NCI-H2171 treated with DMSO at 0.1 percent for 48 hours (cell line): ENCODE measurements around the gene RBM5.
A peak's percentile ranks its signal among the peaks of the same experiment; 100 is the strongest.

ENCODE experiments used
- DNase-seq: peaks from one replicate; lab custom pipeline; 2025; lab: John Stamatoyannopoulos, UW

Gene RBM5

DNA sequence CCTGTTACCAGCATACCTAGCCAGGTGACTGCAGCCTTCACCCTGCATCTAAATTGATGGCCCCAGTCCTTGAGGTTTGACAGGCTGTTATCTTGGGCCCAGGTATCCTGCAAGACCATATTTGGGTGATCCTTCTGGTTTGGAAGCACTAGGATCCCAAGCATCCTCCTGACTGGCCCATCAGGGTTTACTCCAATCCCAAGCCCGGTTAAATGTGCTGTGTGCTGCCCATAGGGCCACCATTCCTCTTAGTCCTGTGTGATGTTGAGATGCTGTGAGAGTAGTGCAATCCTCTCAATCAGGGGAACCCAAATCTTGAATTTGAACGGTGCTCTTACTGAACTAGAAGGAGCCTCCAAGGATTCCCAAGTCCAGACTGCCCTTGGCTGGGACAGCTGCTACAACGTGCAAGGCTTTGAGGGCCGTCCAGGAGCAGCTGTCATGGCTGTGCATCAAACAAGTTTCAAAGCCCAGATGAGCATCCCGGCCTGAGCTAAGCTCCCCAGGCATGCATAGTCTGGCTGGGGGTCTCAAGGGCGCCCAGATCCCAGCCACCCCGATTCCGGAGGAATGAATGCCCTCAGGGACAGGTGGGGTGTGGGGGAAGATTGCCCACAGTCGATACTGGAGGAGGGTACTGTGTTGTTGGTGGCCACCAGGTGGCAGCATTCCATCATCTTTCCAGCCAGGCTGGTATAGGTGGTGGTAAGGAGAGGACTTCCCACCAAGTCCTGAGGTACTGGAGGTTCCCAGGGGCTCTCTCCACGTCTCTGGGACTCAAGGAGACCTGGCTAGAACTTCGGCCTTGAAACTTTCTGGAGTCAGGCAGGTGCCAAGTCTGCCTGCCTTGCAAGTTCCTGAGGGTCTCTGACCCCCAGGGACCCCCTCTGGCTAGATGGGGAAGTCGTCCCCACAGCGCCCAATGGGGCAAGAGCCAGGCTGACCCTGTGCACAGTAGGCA is 32.6 kb downstream of the RBM5 start:
- peak; percentile 60 for DNase-seq

DNA sequence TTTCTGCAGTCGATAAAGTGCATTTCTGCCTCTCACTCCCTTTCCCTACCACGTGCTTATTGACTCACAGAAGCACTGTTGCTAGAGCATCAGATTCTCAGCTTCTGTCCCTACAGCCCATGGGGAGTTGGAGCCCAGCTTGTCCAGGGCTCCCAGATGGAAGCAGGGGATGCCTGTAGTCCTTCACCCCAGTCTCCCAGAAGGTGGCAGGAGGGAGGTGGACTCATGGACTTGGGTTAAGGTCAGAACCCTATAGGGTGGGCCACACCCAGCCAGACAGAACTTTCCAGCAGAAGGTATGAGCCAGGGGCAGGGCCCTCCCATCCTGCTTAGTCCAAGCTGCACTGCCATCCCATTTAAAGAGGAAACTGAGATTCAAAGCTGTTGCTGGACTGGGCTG is 33.4 kb downstream of the RBM5 start:
- DNase-seq = no peak

DNA sequence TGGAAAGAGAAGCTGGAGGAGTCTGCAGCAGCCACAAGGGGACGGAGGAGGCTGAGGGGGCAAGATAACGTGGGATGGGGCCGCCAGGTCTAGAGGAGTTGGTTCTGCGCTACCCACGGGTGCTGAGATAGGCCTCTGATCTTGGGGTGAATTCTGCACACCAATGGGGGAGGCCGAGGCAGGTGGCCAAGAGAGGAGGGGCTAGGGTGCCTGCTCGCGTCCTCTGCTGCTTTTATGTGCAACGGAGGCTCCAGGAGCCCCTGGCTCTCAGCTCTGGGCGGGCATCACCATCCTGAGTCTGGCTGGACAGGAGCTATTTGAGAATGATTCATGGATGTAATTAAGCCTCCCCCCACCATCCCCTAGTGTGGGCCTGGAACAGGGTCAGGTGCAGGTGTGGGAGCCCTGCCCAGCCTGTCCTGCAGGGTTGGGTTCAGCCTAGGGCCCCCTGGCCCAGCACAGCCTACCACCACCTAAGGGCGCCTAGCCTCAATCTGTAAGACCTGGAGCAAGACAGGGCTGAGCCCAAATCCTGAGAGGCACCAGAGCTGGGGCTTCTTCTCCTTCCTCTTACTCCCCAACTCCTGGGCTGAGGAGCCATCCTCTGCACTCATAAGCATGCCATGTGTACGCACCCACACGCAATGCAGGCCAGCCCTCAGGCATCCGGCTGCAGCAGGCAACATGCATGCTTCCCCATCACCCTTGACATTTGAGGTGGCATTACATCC is 34.1 kb downstream of the RBM5 start:
- DNase-seq = no peak

DNA sequence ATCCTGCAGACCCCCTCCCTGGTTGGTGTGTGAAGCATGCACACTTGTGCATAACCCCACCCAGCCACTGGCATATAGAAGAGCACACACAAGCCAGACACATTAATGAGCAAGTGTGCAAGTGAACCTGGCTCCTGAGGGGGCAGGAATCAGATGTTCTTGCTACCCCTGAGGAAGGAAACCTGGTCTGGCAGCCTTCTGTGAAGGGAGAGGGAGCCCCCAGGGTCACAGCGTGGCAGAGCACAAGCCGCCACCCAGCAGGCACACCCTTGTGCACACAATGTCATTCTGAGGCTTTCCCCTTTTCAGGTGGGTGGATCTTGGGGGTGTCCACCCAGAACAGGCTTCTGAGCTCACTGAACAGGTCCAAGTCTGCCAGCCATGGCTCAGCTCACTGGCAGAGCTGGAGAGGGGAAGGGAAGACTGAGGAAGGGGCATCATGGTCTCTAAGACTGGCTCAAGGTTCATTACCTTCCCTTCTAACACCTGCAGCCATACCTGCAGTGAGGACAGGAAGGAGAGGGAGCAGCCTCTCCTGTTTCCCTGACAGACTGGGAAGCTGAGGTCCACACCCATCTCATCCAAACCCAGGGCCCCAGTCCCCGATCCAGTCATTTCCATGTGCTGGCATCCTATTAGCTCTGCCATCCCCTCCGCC is 34.8 kb downstream of the RBM5 start:
- DNase-seq = no peak

DNA sequence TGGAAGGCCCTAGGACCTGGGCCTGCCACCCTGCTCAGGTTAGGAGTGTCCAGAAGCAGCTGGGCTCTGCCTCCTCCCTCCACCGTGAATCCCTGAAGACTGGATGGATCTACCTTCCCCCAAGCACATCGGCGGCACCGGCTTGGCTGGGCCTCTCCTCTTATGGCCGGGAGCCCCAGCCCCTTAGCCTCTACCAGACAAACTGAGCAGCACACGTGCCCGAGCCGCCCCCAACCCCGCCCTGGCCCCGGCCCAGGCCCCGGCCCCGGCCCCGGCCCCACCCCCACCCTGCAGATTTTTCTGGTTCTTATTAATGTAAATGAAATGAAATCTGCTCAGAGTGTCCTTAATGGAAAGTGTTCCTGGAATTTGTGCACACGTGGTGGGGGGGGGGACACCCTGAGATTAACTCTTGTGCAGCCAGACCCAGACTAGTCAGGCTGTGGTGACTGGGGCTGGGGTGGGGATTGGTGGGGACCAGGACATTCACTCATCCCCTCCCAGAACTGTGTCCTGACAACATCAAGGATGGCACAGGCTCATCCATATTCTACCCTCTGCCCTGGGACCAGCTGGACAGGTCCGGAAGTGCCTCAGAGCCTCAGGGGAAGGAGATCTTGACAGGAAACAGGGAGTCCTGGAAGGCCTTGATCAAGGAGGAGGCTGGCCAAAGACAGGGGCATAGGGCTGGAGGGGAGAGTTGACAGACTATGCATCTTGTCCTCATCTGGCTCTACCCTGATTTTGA is 35.5 kb downstream of the RBM5 start:
- DNase-seq = no peak

DNA sequence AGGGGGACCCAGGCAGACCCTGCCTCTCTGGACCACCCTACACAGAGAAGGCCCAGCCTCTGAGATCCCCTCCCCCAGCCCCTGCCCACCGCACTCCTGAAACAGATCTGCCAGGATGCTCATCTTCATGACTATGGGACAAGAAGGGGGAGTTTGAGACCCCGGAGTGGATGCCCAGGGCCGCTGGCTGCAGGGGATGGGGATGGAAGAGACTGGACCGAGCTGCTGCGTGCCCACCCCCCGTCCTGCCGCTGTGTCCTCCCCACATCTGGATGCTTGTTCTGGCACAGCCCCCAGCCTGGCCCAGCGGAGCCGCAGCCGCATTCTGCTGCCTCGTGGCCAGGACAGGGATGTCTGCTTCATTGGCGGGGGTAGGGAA is 36.1 kb downstream of the RBM5 start:
- peak; percentile 49 for DNase-seq

DNA sequence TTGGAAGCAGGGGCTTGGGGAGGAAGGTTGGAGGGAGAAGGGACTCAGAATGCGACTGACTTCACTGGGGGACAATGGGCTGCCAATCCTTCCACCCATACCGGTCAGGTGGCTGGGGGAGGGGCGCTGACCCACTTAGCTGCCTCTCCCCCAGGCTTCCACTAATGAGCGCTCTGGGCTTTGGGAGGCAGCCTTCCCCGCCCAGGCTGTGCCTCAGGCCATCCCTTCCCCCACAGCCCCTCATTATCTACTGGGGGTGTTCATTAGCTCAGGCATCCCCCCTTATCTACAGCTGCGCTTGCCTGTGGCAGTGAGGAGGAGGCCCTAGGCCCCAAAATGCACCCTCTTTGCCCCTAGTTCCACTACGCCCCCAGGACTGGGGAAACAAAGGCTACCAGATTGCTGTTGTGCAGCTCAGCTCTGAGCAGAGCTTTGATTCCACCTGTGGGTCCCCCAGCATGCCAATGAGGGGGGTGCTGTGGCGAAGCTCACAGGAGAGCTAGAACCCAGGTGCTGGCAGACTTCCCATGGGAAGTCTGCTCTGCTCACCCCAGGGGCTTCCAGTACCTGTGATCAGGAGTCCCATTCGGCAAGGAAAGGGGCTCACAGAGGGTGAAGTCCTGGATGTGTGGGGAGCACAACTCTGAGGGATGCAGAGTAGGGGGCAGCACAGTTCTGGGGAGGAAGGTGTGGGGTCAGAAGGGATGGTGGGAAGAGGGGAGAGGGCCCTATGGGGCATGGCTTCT is 37.0 kb downstream of the RBM5 start:
- DNase-seq = peak; percentile 46

DNA sequence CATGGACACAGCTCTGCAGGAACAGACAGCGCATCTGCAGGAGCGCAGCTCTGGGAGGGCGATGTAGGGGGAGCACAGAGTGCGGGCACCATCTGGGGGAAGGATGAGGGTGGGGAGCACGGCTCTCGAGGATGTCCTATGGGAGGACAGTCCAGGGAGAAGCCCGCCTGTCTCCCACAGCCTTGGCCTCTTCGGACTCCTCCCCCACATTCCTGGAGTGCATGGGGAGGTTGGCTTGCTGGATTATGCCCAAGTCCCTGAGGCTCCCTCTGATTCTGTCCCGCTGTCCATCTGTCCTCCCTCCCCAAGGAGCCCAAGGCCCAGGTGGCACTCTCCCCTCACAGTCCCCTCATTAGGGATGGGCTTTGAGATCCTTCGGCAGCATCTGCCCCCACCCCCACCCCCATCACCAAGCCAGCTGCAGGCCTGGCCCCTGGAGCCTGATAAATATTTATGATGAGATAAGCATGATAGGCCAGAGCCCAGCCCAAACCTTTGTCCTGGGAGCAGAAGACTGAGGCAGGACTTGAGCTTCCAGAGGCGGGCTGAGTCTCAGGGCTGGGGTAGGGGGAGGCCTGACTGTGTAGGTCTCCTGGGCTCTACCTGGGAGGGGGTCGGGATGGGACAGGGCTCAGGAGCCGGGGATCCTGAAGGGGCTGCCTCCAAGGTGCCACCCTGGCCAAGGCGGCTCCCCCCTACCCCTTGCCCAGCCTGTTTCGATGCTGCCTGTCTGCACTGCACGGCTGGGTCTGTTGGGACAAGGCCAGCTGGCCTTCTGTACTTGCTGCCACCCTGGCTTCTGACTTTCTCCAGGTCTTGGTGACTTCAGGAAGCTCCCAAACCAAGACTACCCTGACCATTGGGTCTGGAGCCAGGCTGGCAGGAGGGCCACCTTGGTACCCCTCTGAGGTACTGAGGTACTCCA is 37.8 kb downstream of the RBM5 start:
- DNase-seq = peak; percentile 19

DNA sequence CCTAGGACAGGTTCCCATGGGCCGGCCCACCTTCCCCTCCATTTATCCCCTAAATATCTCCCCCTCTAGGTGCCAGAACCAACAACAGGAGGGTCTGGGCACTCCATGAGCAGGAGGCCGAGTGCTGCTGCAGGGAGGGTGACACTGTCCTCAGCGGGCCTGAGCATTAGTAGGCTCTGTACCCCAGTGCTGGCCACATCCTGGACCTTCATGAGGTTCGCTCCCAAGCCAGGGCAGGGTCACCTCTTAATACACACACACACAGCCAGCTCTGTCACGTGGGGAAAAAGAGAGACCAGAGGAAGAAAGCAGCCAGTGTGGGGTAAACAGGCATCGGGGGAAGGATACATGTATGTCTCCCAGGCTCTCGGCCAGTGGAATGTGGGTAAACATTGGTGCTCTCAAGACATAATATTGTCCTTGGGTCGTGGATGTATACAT is 38.6 kb downstream of the RBM5 start:
- no peak for DNase-seq

DNA sequence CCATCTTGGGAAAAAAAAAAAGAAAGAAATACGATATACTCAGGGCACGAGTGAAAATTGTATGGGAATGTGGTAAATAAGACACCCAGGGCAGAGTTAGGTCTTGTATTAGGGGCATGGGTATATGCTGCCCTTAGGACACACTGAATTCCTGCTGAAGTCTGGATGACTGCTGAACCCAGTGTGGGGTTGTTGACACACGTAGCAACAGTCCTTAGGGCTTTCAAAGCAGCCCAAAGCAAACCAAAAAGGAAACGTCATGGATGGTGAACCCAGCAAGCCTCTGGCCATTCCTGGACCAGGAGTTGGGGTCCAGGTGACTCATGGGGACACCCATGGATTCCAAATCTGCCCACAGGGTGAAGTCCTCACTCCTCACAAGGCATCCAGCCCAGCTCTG is 39.3 kb downstream of the RBM5 start:
- DNase-seq = no peak

DNA sequence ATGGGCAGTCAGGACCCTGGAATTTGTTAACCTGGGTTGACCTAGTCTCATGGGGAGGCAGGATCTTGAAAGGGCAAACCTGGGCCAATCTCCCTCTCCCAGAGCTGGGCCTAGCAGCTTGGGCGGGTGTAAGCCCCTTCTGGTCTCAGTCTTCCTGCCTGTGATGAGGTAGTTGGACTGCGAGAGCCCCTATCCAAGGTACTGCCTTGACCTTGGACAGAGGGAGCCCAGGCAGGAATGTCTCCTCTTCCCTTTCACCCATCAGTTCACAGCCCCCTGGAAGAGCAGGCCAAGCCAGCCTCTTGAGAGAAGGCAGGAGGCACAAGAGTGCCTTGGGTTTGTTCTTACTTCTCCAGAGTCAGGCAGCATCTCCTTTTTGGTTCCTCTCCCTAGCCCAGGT is 41.7 kb downstream of the RBM5 start:
- no peak for DNase-seq

DNA sequence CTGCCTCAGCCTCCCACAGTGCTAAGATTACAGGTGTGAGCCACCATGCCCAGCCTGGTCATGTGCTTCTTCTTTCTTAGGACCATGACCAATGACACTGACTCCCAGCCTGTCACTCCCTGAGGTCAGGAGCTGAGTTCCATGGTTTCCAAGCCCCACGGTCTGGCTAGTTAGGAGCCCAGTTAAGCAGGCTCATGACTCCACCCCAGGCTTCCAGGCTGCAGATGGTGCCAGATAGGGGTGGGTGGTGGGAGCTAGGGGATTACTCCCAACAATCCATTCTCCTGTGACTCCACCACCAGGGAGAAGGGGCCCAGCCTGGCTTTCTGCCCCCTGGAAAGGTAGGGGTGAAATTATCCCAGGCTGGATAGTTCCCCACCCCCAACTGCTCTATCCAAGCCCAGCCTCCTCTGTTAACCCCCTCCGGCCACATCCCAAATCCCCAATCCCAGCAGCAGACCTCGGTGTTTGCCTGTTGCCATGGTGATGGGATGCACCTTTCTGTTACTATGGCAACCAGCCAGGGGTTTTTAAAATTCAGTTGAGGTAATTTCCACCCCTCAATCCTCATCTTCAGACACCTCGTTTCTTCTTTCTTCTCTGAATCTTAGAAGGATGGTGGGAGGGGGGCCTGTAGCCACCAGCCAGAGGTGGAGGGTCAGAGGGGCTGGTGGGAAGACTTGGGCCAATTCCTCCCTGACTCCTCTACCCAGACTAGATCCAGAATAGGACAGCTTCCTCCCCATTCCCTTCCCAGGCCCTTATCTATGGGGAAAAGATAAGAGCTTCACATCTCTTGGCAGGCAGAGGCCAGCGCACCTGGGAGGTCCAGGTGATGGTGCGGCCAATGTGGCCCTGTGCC is 43.9 kb downstream of the RBM5 start:
- DNase-seq = no peak

DNA sequence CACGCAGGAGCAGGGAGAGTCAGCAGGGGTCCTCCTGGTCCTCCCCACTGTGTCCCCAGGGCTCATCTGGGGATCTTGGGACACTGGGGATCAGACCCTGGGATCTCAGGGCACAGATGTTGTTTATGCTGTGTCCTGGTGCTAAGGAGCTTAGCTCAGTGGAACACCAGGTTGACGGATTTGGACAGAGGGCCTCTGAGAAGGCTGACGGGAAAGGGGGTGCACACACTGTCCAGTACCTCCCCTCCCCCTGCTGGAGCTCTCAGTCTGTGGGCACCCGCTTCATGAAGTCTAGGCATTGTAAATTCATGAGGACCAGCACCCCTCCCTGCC is 44.5 kb downstream of the RBM5 start:
- DNase-seq = no peak

DNA sequence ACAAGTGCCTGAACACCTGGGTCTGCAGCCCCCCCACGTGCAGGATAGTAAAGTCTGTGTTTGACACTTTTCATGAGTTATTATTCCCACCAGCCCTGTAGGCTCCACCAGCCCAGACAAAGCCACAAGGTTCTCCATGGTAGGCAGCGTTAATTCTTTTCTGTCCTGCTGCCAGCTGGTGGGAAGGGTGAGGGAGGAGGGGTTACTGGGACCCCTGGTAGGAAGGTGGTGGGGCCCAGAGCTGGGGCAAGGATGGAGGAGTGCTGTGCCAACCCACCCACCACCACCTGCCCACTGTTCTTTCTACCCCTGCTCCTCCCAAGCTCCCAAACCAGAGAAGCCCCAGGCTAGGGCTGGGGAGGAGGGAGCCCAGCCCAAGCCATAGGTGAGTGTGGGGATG is 45.6 kb downstream of the RBM5 start:
- DNase-seq = no peak

DNA sequence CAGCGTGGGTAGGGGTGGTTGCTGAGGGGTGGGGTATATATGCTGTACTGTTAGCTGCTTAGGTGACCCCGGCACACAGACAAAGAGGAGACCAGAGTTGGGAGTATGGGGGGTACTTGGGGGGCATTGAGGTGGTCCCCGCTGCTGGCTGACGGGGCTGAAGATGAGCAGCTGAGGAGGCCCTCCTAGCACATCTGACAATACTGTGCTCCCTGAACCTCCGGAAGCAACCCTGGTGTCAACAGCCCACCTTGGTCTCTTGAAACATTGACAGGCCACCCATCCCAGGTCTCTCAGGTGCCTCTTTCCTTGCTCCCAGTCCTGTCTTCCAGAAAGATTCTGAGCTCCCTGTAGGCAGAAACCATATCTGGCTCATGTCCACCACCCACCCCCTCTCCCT is 47.2 kb downstream of the RBM5 start:
- no peak for DNase-seq

DNA sequence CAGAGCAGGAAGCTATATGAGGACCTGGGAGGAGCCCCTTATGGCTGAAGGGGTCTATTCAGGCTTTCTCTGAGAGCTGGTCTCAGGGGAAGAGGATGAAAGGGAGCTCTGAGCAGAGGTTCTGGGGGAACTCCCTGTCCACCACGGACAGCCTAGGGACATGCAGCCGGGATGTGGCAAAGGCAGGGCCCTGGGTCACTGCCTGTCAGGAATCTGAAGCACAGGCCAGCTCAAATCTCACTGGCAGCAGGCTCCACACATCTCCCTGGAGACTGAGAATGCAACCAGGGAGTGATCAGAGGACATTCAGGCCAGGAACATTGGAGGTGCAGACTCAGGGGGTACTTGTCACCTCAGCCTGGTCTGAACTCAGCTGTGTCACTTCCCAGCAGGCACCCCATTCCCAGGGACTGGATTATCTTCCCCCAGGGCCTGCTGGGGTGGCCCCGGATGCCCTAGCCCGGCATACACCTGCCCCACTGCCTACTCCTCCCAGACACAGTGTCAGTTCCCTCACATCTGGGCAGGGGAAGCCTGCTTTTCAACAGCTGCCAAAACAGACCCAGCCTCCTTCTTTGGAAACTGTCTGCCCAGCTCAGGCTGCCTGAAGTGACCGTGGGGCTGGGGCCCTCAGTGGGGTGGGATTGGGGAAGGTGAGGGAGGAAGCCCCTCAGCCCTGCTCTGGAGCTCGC is 48.1 kb downstream of the RBM5 start:
- peak; percentile 16 for DNase-seq

DNA sequence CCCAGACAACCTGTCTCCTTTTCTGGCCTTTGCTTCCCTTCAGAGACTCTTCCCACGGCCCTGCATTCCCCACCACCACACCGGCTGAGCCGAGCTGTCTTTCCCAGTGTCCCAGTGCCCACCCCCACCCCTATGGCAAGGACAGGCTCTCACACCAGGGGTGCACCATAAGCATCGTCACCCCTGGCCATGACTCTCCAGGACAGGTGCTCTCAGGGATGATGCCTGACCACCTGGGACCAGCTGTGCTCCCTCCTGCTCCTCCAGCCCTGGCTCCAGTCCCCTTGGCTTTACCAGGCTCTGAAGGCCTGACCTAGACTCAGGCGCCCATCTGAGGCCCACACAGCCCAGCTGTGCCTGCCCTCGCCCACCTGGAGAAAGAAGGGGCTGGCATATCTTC is 48.8 kb downstream of the RBM5 start:
- DNase-seq = no peak

DNA sequence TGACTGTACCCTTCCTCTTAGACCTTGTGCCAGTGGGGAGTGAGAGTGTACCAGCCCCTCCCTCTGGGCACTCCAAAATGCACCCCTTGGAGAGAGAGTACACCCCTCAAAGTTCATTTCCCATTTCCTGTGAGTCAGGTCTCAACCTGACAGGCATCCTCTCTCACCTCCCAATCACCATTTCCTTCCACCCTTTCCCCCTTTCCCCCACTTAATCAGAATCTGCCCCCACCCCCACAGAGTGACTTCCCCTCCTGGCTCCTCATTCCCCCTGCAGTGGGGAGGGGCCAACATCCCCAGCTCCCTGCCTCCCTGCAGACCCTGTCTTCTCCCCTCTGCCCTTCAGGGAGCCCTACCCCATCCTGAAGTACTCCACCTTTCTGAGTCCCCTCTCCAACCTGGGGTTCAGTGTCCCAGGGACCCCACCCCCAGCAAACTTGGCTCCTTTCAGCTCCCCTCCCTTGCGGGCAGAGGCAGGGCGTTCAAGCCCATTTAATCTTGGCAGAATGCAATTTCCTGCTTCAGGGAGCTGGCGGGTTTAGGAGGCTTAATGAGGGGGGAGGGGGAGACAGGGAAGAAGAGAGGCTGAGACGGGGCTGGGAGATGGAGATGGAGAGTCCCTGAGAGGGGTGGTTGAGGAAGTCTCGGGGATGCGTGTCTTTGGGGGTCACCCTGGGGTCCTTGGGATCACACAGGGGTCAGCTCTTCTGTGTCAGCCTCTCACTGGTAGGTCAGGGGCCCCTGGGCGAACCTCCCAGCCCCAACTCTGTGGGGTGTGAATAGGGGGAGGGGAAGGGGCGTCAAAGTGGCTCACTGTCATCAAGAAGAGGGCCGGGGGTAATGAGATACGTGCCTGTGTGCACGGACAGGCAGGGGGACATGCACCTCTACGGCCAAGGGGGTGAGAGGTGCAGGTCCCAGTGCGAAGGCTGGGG is 49.8 kb downstream of the RBM5 start:
- peak; percentile 47 for DNase-seq
